Mononuclear cell (primary cell): Measurements from ENCODE around the gene PLCL1. TPM values are rescaled to one million over a fixed set of nuclear protein-coding genes. Genes with fewer than 3 reads are reported as not detected.

Experiments used
- H3K27me3 ChIP-seq: 2 replicates; pipeline ENCODE4 v1.6.0; 2011; ENCODE audit warnings: low read length, control low read depth; ENCODE audit not compliant: insufficient read depth
- H3K4me1 ChIP-seq: 2 replicates; pipeline ENCODE4 v1.5.1; 2011; ENCODE audit warnings: mild to moderate bottlenecking, low read length, control low read depth; ENCODE audit not compliant: insufficient read depth
- H3K4me3 ChIP-seq: 2 replicates; pipeline ENCODE4 v1.5.1; 2011; ENCODE audit warnings: mild to moderate bottlenecking, low read length, moderate library complexity
- H3K9me3 ChIP-seq: 2 replicates; pipeline ENCODE4 v1.5.1; 2011; ENCODE audit warnings: low read depth, mild to moderate bottlenecking, control low read depth, low read length
- total RNA-seq: library from RNA; depleted of rRNA; stranded (reverse); fragments of >200 nt; gene quantifications from one replicate; pipeline ENCODE4 v1.2.3, GENCODE V29; 2012

PLCL1 gene
- total RNA-seq, 1 donor = 23.4 TPM

DNA sequence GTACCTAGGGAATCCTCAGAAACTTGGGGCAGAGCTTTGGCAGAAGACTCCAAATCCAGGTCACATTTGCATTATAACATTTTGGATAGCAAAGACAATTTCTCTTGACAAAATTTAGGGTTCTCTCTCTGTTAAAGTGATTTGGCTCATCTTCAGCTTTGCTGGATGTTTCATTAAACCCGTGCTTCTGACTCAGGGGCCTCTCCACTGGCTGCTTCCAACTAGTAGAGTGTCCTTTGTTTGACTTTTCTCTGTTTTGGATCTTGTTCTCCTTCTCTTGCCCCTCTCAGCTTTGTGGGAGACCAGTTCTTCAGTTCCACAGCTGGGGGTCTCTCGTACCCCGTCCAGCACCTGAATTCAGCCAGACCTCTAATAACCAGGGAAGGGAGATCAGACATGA lies 145.6 kb downstream of the PLCL1 start:
- H3K27me3 ChIP-seq = no peaks in the 10 kb centered on the region
- H3K4me3 ChIP-seq = no peak overlapping the region
- H3K4me1 ChIP-seq = no peaks in the 10 kb centered on the region
- H3K9me3 ChIP-seq = no peaks in the 10 kb centered on the region

- H3K27me3 ChIP-seq = no peaks in the 10 kb centered on the region
- no peak overlapping the region for H3K4me3 ChIP-seq
- no peaks in the 10 kb centered on the region for H3K9me3 ChIP-seq
- H3K4me1 ChIP-seq = no peaks in the 10 kb centered on the region
Measured at GRCh38 chr2:197950724-197951123, 146.3 kb downstream of the PLCL1 start.

GRCh38 chr2:197952540-197953202 lies 148.3 kb downstream of the PLCL1 start:
- no peaks in the 10 kb centered on the region for H3K9me3 ChIP-seq
- no peaks in the 10 kb centered on the region for H3K27me3 ChIP-seq
- H3K4me3 ChIP-seq = no peak overlapping the region

GRCh38 chr2:197954328-197954727 lies 149.9 kb downstream of the PLCL1 start:
- no peaks in the 10 kb centered on the region for H3K4me1 ChIP-seq
- no peaks in the 10 kb centered on the region for H3K9me3 ChIP-seq
- H3K4me3 ChIP-seq = no peak overlapping the region
- no peaks in the 10 kb centered on the region for H3K27me3 ChIP-seq

More at GRCh38 chr2:197952540-197953202, 148.3 kb downstream of the PLCL1 start:
- no peaks in the 10 kb centered on the region for H3K4me1 ChIP-seq

- Histone ChIP-seq H3K9me3 (peaks cover 8% of the 10 kb centered on the region), H3K27me3 (no peaks in the 10 kb centered on the region), H3K4me3 (no peak overlapping the region), H3K4me1 (no peaks in the 10 kb centered on the region)
Measured at GRCh38 chr2:197958592-197959150, 154.3 kb downstream of the PLCL1 start.

DNA sequence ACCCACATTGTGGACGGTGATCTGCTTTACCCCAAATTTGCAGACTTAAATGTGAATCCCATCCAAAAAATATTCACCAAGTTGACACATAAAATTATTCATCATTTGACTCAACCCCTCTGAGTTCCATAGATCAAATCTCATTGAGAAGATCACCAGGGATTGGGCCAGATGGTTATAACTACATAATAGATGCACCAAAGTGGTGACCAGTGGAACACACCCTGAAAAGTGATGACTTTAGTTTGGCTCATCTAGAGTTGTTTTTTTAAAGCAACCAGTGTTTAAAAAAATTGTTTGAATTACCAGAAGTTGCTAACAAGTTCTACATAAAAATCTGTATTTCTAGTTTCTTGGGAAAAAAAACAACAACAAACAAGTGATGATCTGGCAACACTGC lies 155.0 kb downstream of the PLCL1 start:
- Histone ChIP-seq H3K9me3 (peaks cover 15% of the 10 kb centered on the region), H3K27me3 (no peaks in the 10 kb centered on the region), H3K4me3 (no peak overlapping the region), H3K4me1 (no peaks in the 10 kb centered on the region)

- Histone ChIP-seq H3K9me3 (peaks cover 26% of the 10 kb centered on the region), H3K4me1 (no peaks in the 10 kb centered on the region), H3K4me3 (no peak overlapping the region), H3K27me3 (no peaks in the 10 kb centered on the region)
Measured at GRCh38 chr2:197960786-197961185, 156.4 kb downstream of the PLCL1 start.

- Histone ChIP-seq H3K9me3 (peaks cover 26% of the 10 kb centered on the region), H3K4me1 (no peaks in the 10 kb centered on the region), H3K27me3 (no peaks in the 10 kb centered on the region), H3K4me3 (no peak overlapping the region)
Measured at GRCh38 chr2:197964720-197965119, 160.3 kb downstream of the PLCL1 start.

- Histone ChIP-seq H3K27me3 (no peaks in the 10 kb centered on the region), H3K4me3 (no peak overlapping the region), H3K9me3 (peaks cover 26% of the 10 kb centered on the region), H3K4me1 (no peaks in the 10 kb centered on the region)
Measured at GRCh38 chr2:197965756-197966155, 161.4 kb downstream of the PLCL1 start.

DNA sequence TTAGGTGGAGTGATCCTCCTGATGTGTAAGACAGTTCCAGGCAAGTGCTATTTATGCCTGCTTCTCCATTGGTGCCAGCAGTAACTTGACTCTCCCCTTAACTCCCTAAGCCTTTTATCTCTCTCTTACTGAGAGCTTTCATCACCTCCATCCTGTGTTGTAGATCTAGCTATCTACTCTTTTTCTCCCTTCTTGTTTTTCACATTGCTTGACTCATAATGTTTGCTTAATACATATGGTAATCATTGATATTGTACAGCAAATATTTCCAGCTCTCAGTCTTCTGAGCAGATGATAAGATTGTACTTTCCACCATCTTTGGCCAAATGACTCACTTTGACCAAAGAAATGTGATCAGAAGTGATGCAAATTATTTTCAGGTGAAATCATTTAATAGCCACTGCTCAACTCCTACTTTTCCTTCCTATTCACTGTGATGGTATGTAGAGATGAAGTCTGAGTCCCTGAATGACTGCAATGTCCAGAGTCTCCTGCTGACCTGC lies 165.0 kb downstream of the PLCL1 start:
- peaks cover 10% of the 10 kb centered on the region for H3K9me3 ChIP-seq
- H3K27me3 ChIP-seq = no peaks in the 10 kb centered on the region
- no peak overlapping the region for H3K4me3 ChIP-seq
- H3K4me1 ChIP-seq = no peaks in the 10 kb centered on the region

GRCh38 chr2:197972061-197972460 lies 167.7 kb downstream of the PLCL1 start:
- Histone ChIP-seq H3K27me3 (no peaks in the 10 kb centered on the region), H3K4me3 (no peak overlapping the region), H3K9me3 (no peaks in the 10 kb centered on the region), H3K4me1 (no peaks in the 10 kb centered on the region)

DNA sequence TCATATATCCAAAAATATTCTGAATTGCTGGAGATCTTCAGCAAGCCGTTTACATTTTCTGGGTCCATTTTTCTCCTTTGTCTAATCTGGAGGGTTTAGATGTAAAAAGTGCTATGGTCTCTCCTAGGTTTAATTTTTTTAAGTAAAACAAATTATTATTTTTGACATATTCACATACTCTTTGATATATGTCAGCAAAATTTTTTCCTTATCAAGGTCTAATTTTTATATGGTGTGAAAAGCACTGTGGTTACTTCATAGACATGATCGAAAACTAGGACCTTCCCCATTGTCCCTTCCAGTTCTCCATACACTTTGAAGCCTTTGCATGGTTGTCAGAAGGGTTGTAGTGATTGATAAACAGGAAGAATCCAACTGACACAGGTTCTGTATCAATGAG lies 168.2 kb downstream of the PLCL1 start:
- H3K4me3 ChIP-seq = no peak overlapping the region
- H3K4me1 ChIP-seq = no peaks in the 10 kb centered on the region
- H3K9me3 ChIP-seq = no peaks in the 10 kb centered on the region
- H3K27me3 ChIP-seq = no peaks in the 10 kb centered on the region

DNA sequence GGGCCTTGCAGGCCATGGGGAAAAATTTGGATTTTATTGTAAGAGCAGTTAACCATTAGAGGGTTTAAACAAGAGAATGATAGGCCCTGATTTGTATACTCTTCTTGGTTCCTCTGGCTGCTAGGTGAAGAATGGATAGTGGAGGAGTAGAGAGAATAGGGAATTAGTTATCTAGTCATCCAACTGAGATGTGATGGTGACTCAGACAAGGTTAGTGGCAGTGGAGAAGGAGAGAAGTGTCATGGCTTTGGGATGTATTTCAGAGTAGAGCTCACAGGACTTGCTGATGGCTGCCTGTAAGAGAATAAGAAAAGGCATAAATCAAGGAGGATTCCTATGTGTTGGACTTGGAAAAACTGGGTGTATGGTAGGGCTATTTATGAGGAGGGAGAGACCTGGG lies 169.4 kb downstream of the PLCL1 start:
- Histone ChIP-seq H3K4me1 (no peaks in the 10 kb centered on the region), H3K4me3 (no peak overlapping the region), H3K27me3 (no peaks in the 10 kb centered on the region), H3K9me3 (no peaks in the 10 kb centered on the region)

DNA sequence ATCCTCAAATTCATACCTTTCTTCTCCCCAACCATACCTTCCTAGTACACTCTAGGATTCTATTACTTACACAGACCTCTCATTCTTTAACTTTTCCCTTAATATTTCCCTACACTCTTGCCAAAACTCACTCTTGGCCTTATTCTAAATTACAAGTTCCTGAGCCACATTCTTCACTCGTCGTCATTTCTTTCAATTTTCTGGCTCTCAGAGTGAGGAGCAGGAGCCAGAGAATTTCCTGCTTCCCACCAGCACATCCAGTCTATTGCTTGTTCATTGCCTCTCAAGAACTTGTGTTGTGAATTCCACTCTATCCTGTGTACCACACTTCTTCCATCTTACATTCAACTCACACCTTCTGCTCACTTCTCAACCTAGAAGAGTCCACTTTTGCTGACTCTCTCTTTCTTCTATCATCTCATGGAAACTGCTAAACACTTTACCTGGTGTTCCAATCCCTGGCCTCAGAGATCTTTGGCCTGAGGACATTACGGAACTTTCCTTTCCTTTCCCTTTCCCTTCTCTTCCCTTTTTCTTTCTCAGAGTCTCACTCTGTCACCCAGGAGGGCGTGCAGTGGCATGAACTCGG lies 171.6 kb downstream of the PLCL1 start:
- Histone ChIP-seq H3K4me3 (no peak overlapping the region), H3K27me3 (no peaks in the 10 kb centered on the region), H3K4me1 (no peaks in the 10 kb centered on the region), H3K9me3 (no peaks in the 10 kb centered on the region)

DNA sequence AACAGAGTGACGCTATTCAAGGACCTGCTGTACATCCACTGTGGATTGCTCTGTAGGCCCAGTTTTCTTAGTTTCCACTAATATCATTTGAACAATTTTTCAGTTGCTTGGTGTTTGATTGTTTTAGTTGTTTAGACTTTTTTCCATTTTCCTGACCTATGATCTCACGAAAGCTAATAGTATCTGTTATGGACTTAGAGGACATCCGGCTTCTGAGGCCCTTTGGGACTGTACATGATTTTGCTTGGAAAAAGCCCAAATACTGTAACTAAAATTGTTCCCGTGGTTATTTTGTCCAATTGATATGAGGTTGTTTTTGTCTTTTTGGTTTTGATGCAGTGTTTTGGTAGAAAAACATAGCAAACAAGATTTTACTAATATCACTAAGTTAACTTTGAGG lies 174.6 kb downstream of the PLCL1 start:
- Histone ChIP-seq H3K4me3 (no peak overlapping the region), H3K9me3 (no peaks in the 10 kb centered on the region), H3K4me1 (no peaks in the 10 kb centered on the region), H3K27me3 (no peaks in the 10 kb centered on the region)

- H3K27me3 ChIP-seq = no peaks in the 10 kb centered on the region
- no peaks in the 10 kb centered on the region for H3K9me3 ChIP-seq
Measured at GRCh38 chr2:197982565-197982964, 178.2 kb downstream of the PLCL1 start.

More at GRCh38 chr2:197982565-197982964, 178.2 kb downstream of the PLCL1 start:
- H3K4me3 ChIP-seq = no peak overlapping the region
- no peaks in the 10 kb centered on the region for H3K4me1 ChIP-seq
